HG03025 (cell line): ENCODE measurements around the gene C2orf92.

Source experiments
- ATAC-seq: cut with Tn5 transposase; IDR thresholded peaks from one replicate; pipeline ENCODE4 v1.9.1; 2021; ENCODE audit warnings: mild to moderate bottlenecking, moderate library complexity; ENCODE audit not compliant: unreplicated experiment, low FRiP score

C2orf92 gene

GRCh38 chr2:97726261-97727064 lies 57.0 kb downstream of the C2orf92 start:
- no peak for ATAC-seq

GRCh38 chr2:97727296-97727695 lies 57.8 kb downstream of the C2orf92 start:
- no peak for ATAC-seq

- ATAC-seq: no peak
Measured at GRCh38 chr2:97728091-97728731, 58.7 kb downstream of the C2orf92 start.

GRCh38 chr2:97730245-97730644 lies 60.7 kb downstream of the C2orf92 start:
- ATAC-seq: no peak

GRCh38 chr2:97731274-97732020 lies 61.9 kb downstream of the C2orf92 start:
- ATAC-seq: no peak

GRCh38 chr2:97732436-97733340 lies 63.2 kb downstream of the C2orf92 start:
- ATAC-seq: no peak

GRCh38 chr2:97733341-97734035 lies 64.0 kb downstream of the C2orf92 start:
- ATAC-seq: no peak

GRCh38 chr2:97734061-97735051 lies 64.8 kb downstream of the C2orf92 start:
- ATAC-seq: no peak

- no peak for ATAC-seq
Measured at GRCh38 chr2:97735161-97735561, 65.6 kb downstream of the C2orf92 start.

- no peak for ATAC-seq
Measured at GRCh38 chr2:97736185-97736584, 66.7 kb downstream of the C2orf92 start.

GRCh38 chr2:97736608-97737330 lies 67.3 kb downstream of the C2orf92 start:
- no peak for ATAC-seq

- ATAC-seq: no peak
Measured at GRCh38 chr2:97737421-97738178, 68.1 kb downstream of the C2orf92 start.

- ATAC-seq: no peak
Measured at GRCh38 chr2:97738179-97739019, 68.9 kb downstream of the C2orf92 start.

GRCh38 chr2:97739020-97739892 lies 69.7 kb downstream of the C2orf92 start:
- no peak for ATAC-seq

GRCh38 chr2:97739893-97740245 lies 70.4 kb downstream of the C2orf92 start:
- no peak for ATAC-seq
